K562 (cell line): Measurements from ENCODE around the gene C10orf105. TPM values are rescaled to one million over a fixed set of nuclear protein-coding genes. Genes with fewer than 3 reads are reported as not detected.

Experiments
- BRF1 ChIP-seq: IDR thresholded peaks from 3 replicates; pipeline ENCODE4 v1.6.1; 2011; ENCODE audit warnings: borderline replicate concordance, mild to moderate bottlenecking; ENCODE audit not compliant: insufficient read length; ENCODE audit errors: extremely low read depth
- CXXC5 ChIP-seq: fragments of 250-450 bp; sonication (Bioruptor Pico); IDR thresholded peaks from 2 replicates; pipeline ENCODE4 v1.8.0; 2022; ENCODE audit warnings: inconsistent platforms, mild to moderate bottlenecking, moderate library complexity
- DMBX1 ChIP-seq: fragments of 250-450 bp; sonication (Bioruptor Pico); IDR thresholded peaks from 2 replicates; pipeline ENCODE4 v1.8.0; 2022; ENCODE audit warnings: inconsistent platforms, mild to moderate bottlenecking, moderate library complexity, borderline replicate concordance
- TEAD1 ChIP-seq, 2 experiments: fragments of 450-650 bp in 1 of 2; sonication (generic) in 1 of 2; formaldehyde crosslinking; IDR thresholded peaks; 2 replicates each; pipeline versions ENCODE4 v1.4.0 to v1.8.0; 2020 to 2022; ENCODE audit warnings: mild to moderate bottlenecking in 2 of 2, missing genetic modification reagents in 1 of 2
- ZNF146 ChIP-seq: IDR thresholded peaks from one replicate; pipeline ENCODE4 v1.6.1; 2018; ENCODE audit warnings: missing compliant biosample characterization; ENCODE audit not compliant: unreplicated experiment
- ZNF165 ChIP-seq: fragments of 250-450 bp; sonication (Bioruptor Pico); IDR thresholded peaks from 2 replicates; pipeline ENCODE4 v1.4.0; 2020; ENCODE audit warnings: borderline replicate concordance
- ZNF57 ChIP-seq: fragments of 450-650 bp; formaldehyde crosslinking; IDR thresholded peaks from 2 replicates; pipeline ENCODE4 v1.4.0; 2020; ENCODE audit warnings: mild to moderate bottlenecking, moderate library complexity
- ZNF583 ChIP-seq: fragments of 250-450 bp; sonication (Bioruptor Pico); IDR thresholded peaks from 2 replicates; pipeline ENCODE4 v1.4.0; 2020
- polyA plus RNA-seq, 8 experiments: library from polyadenylated mRNA; depleted of rRNA in 4 of 8; stranded (reverse) in 5 of 8; unstranded in 3 of 8; fragments of >200 nt; fragmentation: Nextera tagmentation in 2 of 8; fragmentation: Illumina TruSeq in 1 of 8; extraction: Ambion mirVana in 2 of 8; extraction: Trizol in 1 of 8; gene quantifications; 2 replicates each; pipeline versions ENCODE4 v1.2.1 to v1.2.3, GENCODE V29; 2011 to 2014; ENCODE audit warnings: inconsistent platforms in 1 of 8, missing spikeins in 1 of 8
- total RNA-seq, 7 experiments: library from RNA; depleted of rRNA in 6 of 7; stranded (reverse); fragments of >200 nt in 6 of 7; fragmentation: Illumina TruSeq in 2 of 7; extraction: Trizol in 2 of 7; gene quantifications; 2 replicates each; pipeline versions ENCODE4 v1.2.1 to v1.2.3, GENCODE V29; 2011 to 2021; ENCODE audit warnings: low replicate concordance in 1 of 7
- TF ChIP-seq, protein P1 (sequence below): sonication (generic); formaldehyde crosslinking; IDR thresholded peaks from 2 replicates; pipeline ENCODE4 v1.8.1; 2023; ENCODE audit warnings: mild to moderate bottlenecking, missing genetic modification reagents, moderate library complexity

C10orf105 gene
- total and polyA plus RNA-seq, 9 of the 15 experiments (the other 6 are each of a cell fraction or from before 2014, with no cell fraction given) = 0.03 to 0.25 (median 0.04) TPM; not detected in 3

DNA sequence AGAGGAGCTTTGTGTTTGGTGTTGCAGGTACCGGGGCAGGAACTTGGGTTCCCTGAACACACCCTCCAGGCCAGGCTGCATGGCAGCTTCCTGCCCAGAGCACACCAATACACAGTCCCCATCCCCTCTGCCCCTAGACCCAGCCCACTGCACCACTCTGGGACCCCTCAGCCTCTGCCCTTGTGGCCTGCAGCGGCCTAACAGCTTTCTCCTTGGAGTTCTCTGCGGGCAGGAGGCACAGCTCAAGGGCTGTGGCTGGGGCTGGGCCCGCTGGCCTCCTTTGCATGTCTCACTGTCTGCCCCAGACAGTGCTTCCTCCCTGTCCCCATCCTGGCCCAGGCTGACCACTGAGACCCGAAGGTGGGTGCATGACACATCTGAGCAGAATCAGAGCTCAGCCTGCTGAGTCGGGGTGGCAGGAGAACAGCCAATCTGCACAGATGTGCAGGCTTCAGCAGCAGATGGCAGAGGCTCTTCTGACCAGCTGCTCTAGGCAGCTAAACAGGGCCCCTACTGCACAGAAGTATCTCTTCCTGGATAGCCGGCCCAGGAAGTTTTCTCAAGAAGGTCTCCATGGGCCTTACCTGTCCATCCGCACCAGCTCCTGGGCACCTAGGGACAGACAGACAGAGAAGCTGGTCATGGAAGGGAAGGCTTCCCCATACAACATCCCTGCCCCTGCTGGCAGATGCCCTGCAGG, 33.0 kb upstream of the C10orf105 start (continued):
- peak; percentile 30; the same call in 1 of the 2 replicates for TF ChIP-seq DMBX1 (CRISPR knock-in tag)
- peak; percentile 89; the same call in 1 of the 2 replicates for TF ChIP-seq ZNF165 (CRISPR knock-in tag)
- TF ChIP-seq ZNF146 = no peak
- TF ChIP-seq, protein P1, sequence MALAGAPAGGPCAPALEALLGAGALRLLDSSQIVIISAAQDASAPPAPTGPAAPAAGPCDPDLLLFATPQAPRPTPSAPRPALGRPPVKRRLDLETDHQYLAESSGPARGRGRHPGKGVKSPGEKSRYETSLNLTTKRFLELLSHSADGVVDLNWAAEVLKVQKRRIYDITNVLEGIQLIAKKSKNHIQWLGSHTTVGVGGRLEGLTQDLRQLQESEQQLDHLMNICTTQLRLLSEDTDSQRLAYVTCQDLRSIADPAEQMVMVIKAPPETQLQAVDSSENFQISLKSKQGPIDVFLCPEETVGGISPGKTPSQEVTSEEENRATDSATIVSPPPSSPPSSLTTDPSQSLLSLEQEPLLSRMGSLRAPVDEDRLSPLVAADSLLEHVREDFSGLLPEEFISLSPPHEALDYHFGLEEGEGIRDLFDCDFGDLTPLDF (CRISPR knock-in tag) = 0 out of 2 replicates have a peak, but pooled peaks have one; percentile 40
- TF ChIP-seq ZNF583 (CRISPR knock-in tag) = peak; percentile 61; the same call in 1 of the 2 replicates
- TF ChIP-seq ZNF57 = peak; percentile 75; the same call in 1 of the 2 replicates
- peak in 1 of 2 experiments; percentile 57; a peak in 1 of 4 replicates for TF ChIP-seq TEAD1 (CRISPR knock-in tag; IDR thresholded peaks at IDR 0.05)
- no peak for TF ChIP-seq BRF1
- TF ChIP-seq CXXC5 (CRISPR knock-in tag) = no peak
